Gastrocnemius medialis (tissue), 4 donors: ENCODE data around the gene SAMD4A. TPM values are rescaled to one million over a fixed set of nuclear protein-coding genes. Genes with fewer than 3 reads are reported as not detected.

Experiments
- ATAC-seq, 2 donors: fragments of 150-250 bp; one replicate each; pipeline ENCODE4 v1.9.1; 2016
- DNase-seq, 2 donors: peaks; one replicate each; pipeline ENCODE4 v3.0.0-alpha.2; 2019
- H3K27ac ChIP-seq, 4 donors: fragments of 200-600 bp; sonication (generic); 1 replicate in 1 of 4; 2 replicates in 3 of 4; pipeline ENCODE4 v1.5.1; 2016 to 2018; ENCODE audit warnings: mild to moderate bottlenecking in 2 of 4, moderate library complexity in 1 of 4
- H3K27me3 ChIP-seq, 3 donors: fragments of 200-600 bp; sonication (generic) in 2 of 3; 1 replicate in 1 of 3; 2 replicates in 2 of 3; pipeline versions ENCODE4 v1.5.1 to v1.6.0; 2016 to 2019; ENCODE audit warnings: mild to moderate bottlenecking in 1 of 3, moderate library complexity in 1 of 3
- H3K36me3 ChIP-seq, 2 donors: fragments of 200-600 bp; sonication (generic) in 1 of 2; one replicate each; pipeline ENCODE4 v1.5.1; 2017 to 2018
- H3K4me1 ChIP-seq, 2 donors: fragments of 200-600 bp; sonication (generic) in 1 of 2; one replicate each; pipeline ENCODE4 v1.5.1; 2016 to 2017; ENCODE audit warnings: mild to moderate bottlenecking in 2 of 2
- H3K4me3 ChIP-seq, 4 donors: fragments of 200-600 bp; sonication (generic) in 3 of 4; 1 replicate in 1 of 4; 2 replicates in 3 of 4; pipeline ENCODE4 v1.5.1; 2016 to 2019; ENCODE audit warnings: mild to moderate bottlenecking in 2 of 4
- H3K9me3 ChIP-seq, 3 donors: fragments of 200-600 bp; sonication (generic) in 2 of 3; 1 replicate in 1 of 3; 2 replicates in 2 of 3; pipeline ENCODE4 v1.5.1; 2016 to 2019
- POLR2A ChIP-seq, 2 donors: fragments of 450-650 bp; IDR thresholded peaks; one replicate each; pipeline ENCODE4 v1.6.1; 2017; ENCODE audit warnings: antibody characterized with exemption in 2 of 2, mild to moderate bottlenecking in 2 of 2, moderate library complexity in 2 of 2
- in situ Hi-C, 4 donors: fragments of 200-750 bp; cut with MboI; loops; one replicate each; pipeline versions ENCODE4 v1.15.0 to v1.8.0; 2017; ENCODE audit warnings: low sequenced_read_pairs in 4 of 4
- intact Hi-C: fragments of 100-400 bp; cut with DNase I; formaldehyde crosslinking; loops from one replicate; pipeline ENCODE4 v1.15.1; 2023; ENCODE audit warnings: low total_unique reads
- total RNA-seq, 4 donors: library from RNA; depleted of rRNA; stranded (reverse); fragments of >200 nt; gene quantifications; one replicate each; pipeline versions ENCODE4 v1.1.0 to v1.2.3, GENCODE V29; 2016
- TF ChIP-seq, protein P1 (sequence below), 5 experiments: fragments of 450-650 bp in 3 of 5; fragments of 200-600 bp in 2 of 5; sonication (generic) in 2 of 5; IDR thresholded peaks in 4 of 5; conservative IDR thresholded peaks in 1 of 5; 1 replicate in 4 of 5; 2 replicates in 1 of 5; pipeline ENCODE4 v1.5.1; 2016 to 2019; ENCODE audit warnings: antibody characterized with exemption in 5 of 5, mild to moderate bottlenecking in 3 of 5, moderate library complexity in 3 of 5

SAMD4A gene
- total RNA-seq, 4 donors from 2014 or later = 26.4 to 48.0 (median 42.2) TPM

DNA sequence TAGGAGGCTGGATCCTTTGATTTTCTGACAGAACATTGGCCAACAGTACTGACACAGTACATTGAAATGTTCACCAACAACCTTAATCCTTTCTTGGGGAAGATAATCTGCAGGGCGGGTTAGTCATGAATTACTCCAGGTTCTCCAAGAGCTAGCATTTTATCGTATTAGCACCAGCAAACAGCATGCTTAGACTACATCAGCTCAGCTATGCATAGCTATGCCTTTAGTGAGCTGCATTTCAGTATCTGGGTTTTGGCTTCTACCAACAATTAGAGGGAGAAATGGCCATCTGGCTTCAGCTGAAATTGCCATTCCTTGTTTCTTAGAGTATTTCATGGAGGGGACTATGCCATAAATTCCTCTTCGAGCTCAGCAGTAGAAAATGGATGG, 33.8 kb downstream of the SAMD4A start:
- no peak overlapping the region for H3K4me3 ChIP-seq
- no peak for DNase-seq
- H3K27me3 ChIP-seq = no peaks in the 10 kb centered on the region
- no peaks in the 10 kb centered on the region for H3K9me3 ChIP-seq
- peak overlapping the region in 3 of 4 donors; percentile 64 to 69 (median 68) for H3K27ac ChIP-seq
- TF ChIP-seq POLR2A (IDR thresholded peaks at IDR 0.05) = no peak
- TF ChIP-seq, protein P1, sequence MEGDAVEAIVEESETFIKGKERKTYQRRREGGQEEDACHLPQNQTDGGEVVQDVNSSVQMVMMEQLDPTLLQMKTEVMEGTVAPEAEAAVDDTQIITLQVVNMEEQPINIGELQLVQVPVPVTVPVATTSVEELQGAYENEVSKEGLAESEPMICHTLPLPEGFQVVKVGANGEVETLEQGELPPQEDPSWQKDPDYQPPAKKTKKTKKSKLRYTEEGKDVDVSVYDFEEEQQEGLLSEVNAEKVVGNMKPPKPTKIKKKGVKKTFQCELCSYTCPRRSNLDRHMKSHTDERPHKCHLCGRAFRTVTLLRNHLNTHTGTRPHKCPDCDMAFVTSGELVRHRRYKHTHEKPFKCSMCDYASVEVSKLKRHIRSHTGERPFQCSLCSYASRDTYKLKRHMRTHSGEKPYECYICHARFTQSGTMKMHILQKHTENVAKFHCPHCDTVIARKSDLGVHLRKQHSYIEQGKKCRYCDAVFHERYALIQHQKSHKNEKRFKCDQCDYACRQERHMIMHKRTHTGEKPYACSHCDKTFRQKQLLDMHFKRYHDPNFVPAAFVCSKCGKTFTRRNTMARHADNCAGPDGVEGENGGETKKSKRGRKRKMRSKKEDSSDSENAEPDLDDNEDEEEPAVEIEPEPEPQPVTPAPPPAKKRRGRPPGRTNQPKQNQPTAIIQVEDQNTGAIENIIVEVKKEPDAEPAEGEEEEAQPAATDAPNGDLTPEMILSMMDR (IDR thresholded peaks at IDR 0.05 in 4 of 5, conservative IDR thresholded peaks at IDR 0.05 in 1 of 5) = no peak
- intact Hi-C loops (no loop called here), in situ Hi-C loops (no loop called here)
- H3K36me3 ChIP-seq = no peaks in the 10 kb centered on the region
- H3K4me1 ChIP-seq = peaks cover 42 to 52% of the 10 kb centered on the region in 2 donors
- ATAC-seq = no peak

GRCh38 chr14:54603362-54603761, 36.4 kb downstream of the SAMD4A start:
- no peak for DNase-seq
- no peak overlapping the region for H3K4me3 ChIP-seq
- H3K9me3 ChIP-seq = no peaks in the 10 kb centered on the region
- in situ Hi-C loops = no loop called here
- TF ChIP-seq, protein P1 (IDR thresholded peaks at IDR 0.05 in 4 of 5, conservative IDR thresholded peaks at IDR 0.05 in 1 of 5) = no peak
- TF ChIP-seq POLR2A (IDR thresholded peaks at IDR 0.05) = no peak
- no peaks in the 10 kb centered on the region for H3K27me3 ChIP-seq
- H3K27ac ChIP-seq = peak overlapping the region; percentile 32 to 79 (median 44)
- intact Hi-C loops = no loop called here
- ATAC-seq = peak in 1 of 2 donors; percentile 19
- peaks cover 52 to 62% of the 10 kb centered on the region in 2 donors for H3K4me1 ChIP-seq
- H3K36me3 ChIP-seq = no peaks in the 10 kb centered on the region

DNA sequence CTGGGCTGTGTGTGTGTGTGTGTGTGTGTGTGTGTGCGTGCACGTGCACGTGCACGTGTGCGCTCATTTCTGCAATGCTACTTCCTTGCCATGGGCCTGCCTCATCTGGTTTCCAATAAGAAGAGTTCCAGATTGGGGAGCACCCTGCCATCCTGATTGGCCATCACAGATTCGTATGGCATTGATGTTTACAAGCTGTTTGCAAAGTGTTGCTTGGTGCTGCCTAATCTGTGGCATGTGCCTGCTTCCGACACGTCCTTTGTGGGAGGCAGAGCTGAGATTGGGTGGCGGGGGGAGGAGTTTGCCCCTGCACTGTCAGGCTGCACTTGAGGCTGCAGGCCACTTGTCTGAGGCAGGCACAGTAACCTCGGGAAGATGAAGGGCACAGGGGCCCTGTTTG, 39.2 kb downstream of the SAMD4A start:
- peak overlapping the region; percentile 60 to 83 (median 78) for H3K27ac ChIP-seq
- H3K4me1 ChIP-seq = peaks cover 32 to 43% of the 10 kb centered on the region in 2 donors
- no peak for TF ChIP-seq POLR2A (IDR thresholded peaks at IDR 0.05)
- TF ChIP-seq, protein P1 (IDR thresholded peaks at IDR 0.05 in 4 of 5, conservative IDR thresholded peaks at IDR 0.05 in 1 of 5) = no peak
- ATAC-seq (peak; percentile 17 to 56), DNase-seq (peak in 1 of 2 donors; percentile 51)
- in situ Hi-C loops (no loop called here), intact Hi-C loops (no loop called here)
- H3K9me3 ChIP-seq = no peaks in the 10 kb centered on the region
- no peaks in the 10 kb centered on the region for H3K27me3 ChIP-seq
- no peak overlapping the region for H3K4me3 ChIP-seq
- no peaks in the 10 kb centered on the region for H3K36me3 ChIP-seq

DNA sequence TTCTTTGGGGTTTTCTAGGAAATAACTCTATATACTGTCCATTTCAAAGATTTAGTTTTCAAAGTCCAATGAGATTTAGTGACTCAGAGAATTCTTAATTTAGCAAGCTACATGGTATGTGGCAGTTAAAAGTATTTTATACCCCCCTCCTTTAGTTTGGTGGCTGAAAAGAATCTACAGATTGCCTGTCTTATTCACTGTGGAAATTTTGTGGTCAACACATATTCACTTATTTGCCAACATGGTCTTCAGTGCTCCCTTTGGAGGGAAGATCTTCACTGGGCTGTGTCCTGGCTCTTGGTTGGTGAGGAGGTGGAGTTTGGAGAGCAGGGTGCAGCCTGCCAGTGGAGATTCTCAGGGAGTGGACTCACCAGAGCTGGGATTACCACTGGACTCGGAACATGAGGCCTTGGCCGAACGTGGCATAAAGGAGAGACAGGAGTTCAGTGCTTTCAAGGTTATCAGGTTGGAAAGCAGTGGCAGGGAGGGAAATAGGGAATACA, 39.8 kb downstream of the SAMD4A start:
- H3K4me1 ChIP-seq = peaks cover 30 to 41% of the 10 kb centered on the region in 2 donors
- H3K9me3 ChIP-seq = no peaks in the 10 kb centered on the region
- no peaks in the 10 kb centered on the region for H3K27me3 ChIP-seq
- DNase-seq (peak; percentile 68 to 78), ATAC-seq (peak; percentile 87 to 94)
- peak overlapping the region; percentile 60 to 83 (median 78) for H3K27ac ChIP-seq
- no peak overlapping the region for H3K4me3 ChIP-seq
- intact Hi-C loops = no loop called here
- no peak for TF ChIP-seq POLR2A (IDR thresholded peaks at IDR 0.05)
- TF ChIP-seq, protein P1 (IDR thresholded peaks at IDR 0.05 in 4 of 5, conservative IDR thresholded peaks at IDR 0.05 in 1 of 5) = no peak
- in situ Hi-C loops = no loop called here
- H3K36me3 ChIP-seq = no peaks in the 10 kb centered on the region

- Histone ChIP-seq H3K27ac (peak overlapping the region in 3 of 4 donors; percentile 7 to 36 (median 26)), H3K4me1 (peaks cover 22 to 26% of the 10 kb centered on the region in 2 donors), H3K4me3 (no peak overlapping the region), H3K27me3 (no peaks in the 10 kb centered on the region), H3K36me3 (no peaks in the 10 kb centered on the region), H3K9me3 (no peaks in the 10 kb centered on the region)
- TF ChIP-seq, protein P1 (IDR thresholded peaks at IDR 0.05 in 4 of 5, conservative IDR thresholded peaks at IDR 0.05 in 1 of 5) = no peak
- TF ChIP-seq POLR2A (IDR thresholded peaks at IDR 0.05) = no peak
- no peak for ATAC-seq
- in situ Hi-C loops (no loop called here), intact Hi-C loops (no loop called here)
- DNase-seq = no peak
Measured at GRCh38 chr14:54609576-54609975, 42.6 kb downstream of the SAMD4A start.
